H1 (cell line): Measurements from ENCODE around the gene GPBP1. TPM values are rescaled to one million over a fixed set of nuclear protein-coding genes. Genes with fewer than 3 reads are reported as not detected.

Source experiments
- CTCF ChIA-PET: fragments of 300-600 bp; sonication (Branson Sonifier 250); formaldehyde crosslinking; loops from one replicate; lab custom pipeline; 2021; ENCODE audit not compliant: partially characterized antibody; lab: Charles Lee
- POLR2A ChIA-PET: fragments of 300-600 bp; sonication (Branson Sonifier 250); formaldehyde crosslinking; loops from one replicate; lab custom pipeline; 2021; ENCODE audit warnings: inconsistent platforms; ENCODE audit not compliant: partially characterized antibody; lab: Charles Lee
- DNase-seq, 2 experiments: peaks; one replicate each; pipeline versions ENCODE4 v3.0.0 to v3.0.0-alpha.2; 2010 to 2022; ENCODE audit warnings: low spot score in 2 of 2, low read depth in 1 of 2, mixed read lengths in 1 of 2
- FAIRE-seq: peaks from 2 replicates; lab custom pipeline; 2011; peaks lifted over from hg19 to GRCh38; lab: Jason Lieb, UNC
- H2AFZ ChIP-seq: 2 replicates; pipeline ENCODE4 v1.8.1; 2012; ENCODE audit warnings: low read length, inconsistent platforms
- H2AK5ac ChIP-seq: 2 replicates; pipeline ENCODE4 v1.6.1; 2013; ENCODE audit warnings: low read depth, low read length
- H2BK120ac ChIP-seq: replicated peaks from 2 replicates; pipeline ENCODE3; 2013; ENCODE audit warnings: low read depth, low read length, inconsistent platforms
- H2BK12ac ChIP-seq: 2 replicates; pipeline ENCODE4 v1.6.1; 2013; ENCODE audit warnings: low read depth, low read length
- H2BK15ac ChIP-seq: 2 replicates; pipeline ENCODE4 v1.6.1; 2013; ENCODE audit warnings: low read length
- H2BK20ac ChIP-seq: 2 replicates; pipeline ENCODE4 v1.6.1; 2013; ENCODE audit warnings: low read length
- H2BK5ac ChIP-seq: 2 replicates; pipeline ENCODE4 v1.6.1; 2013; ENCODE audit warnings: low read depth, low read length
- H3K14ac ChIP-seq: 2 replicates; pipeline ENCODE4 v1.6.1; 2013; ENCODE audit warnings: inconsistent platforms; ENCODE audit not compliant: insufficient read length
- H3K18ac ChIP-seq: 2 replicates; pipeline ENCODE4 v1.6.1; 2013; ENCODE audit warnings: low read length; ENCODE audit errors: extremely low read depth
- H3K23ac ChIP-seq: 2 replicates; pipeline ENCODE4 v1.6.1; 2013; ENCODE audit warnings: inconsistent platforms; ENCODE audit not compliant: insufficient read length
- H3K23me2 ChIP-seq: 2 replicates; pipeline ENCODE4 v1.6.1; 2013; ENCODE audit warnings: low read depth, low read length
- H3K27ac ChIP-seq: 2 replicates; pipeline ENCODE4 v1.6.1; 2011; ENCODE audit warnings: low read depth, low read length, inconsistent platforms
- H3K27me3 ChIP-seq, 4 experiments: replicated peaks in 1 of 4; 1 replicate in 1 of 4; 2 replicates in 3 of 4; pipeline versions ENCODE4 v1.6.1 to v1.8.1; 2011 to 2013; ENCODE audit warnings: low read length in 3 of 4, mild to moderate bottlenecking in 3 of 4, inconsistent platforms in 2 of 4, mixed read lengths in 2 of 4, moderate library complexity in 1 of 4; ENCODE audit not compliant: control insufficient read depth in 3 of 4, insufficient read depth in 3 of 4; ENCODE audit errors: extremely low read depth in 1 of 4
- H3K36me3 ChIP-seq, 4 experiments: 2 replicates each; pipeline versions ENCODE4 v1.6.1 to v1.8.1; 2011 to 2013; ENCODE audit warnings: mild to moderate bottlenecking in 4 of 4, low read length in 3 of 4, moderate library complexity in 2 of 4, control low read depth in 1 of 4, inconsistent platforms in 1 of 4; ENCODE audit not compliant: insufficient read depth in 4 of 4, control insufficient read depth in 2 of 4
- H3K4ac ChIP-seq: replicated peaks from 2 replicates; pipeline ENCODE3; 2013; ENCODE audit warnings: low read length, low read depth, mixed read lengths, inconsistent platforms; ENCODE audit not compliant: insufficient read length
- H3K4me1 ChIP-seq, 4 experiments: replicated peaks in 1 of 4; 1 replicate in 1 of 4; 2 replicates in 3 of 4; pipeline versions ENCODE4 v1.6.1 to v1.8.1; 2011 to 2013; ENCODE audit warnings: low read length in 3 of 4, inconsistent platforms in 2 of 4, mixed read lengths in 1 of 4; ENCODE audit not compliant: insufficient read depth in 4 of 4, control insufficient read depth in 3 of 4
- H3K4me2 ChIP-seq, 2 experiments: 2 replicates each; pipeline versions ENCODE4 v1.6.1 to v1.8.1; 2011 to 2013; ENCODE audit warnings: low read depth in 2 of 2, low read length in 2 of 2, control low read depth in 1 of 2, inconsistent platforms in 1 of 2, mild to moderate bottlenecking in 1 of 2; ENCODE audit not compliant: insufficient read depth in 1 of 2
- H3K4me3 ChIP-seq, 4 experiments: fragments of 200-600, 300-600 bp in 1 of 4; sonication (generic), shearing (Covaris generic), sonication (Bioruptor Twin) in 1 of 4; 2 replicates each; pipeline versions ENCODE4 v1.5.1 to v1.8.1; 2011 to 2016; ENCODE audit warnings: low read length in 4 of 4, low read depth in 3 of 4, control low read depth in 2 of 4, inconsistent platforms in 2 of 4, mild to moderate bottlenecking in 2 of 4, mixed read lengths in 1 of 4, moderate library complexity in 1 of 4; ENCODE audit not compliant: insufficient read depth in 2 of 4; ENCODE audit errors: extremely low read depth in 1 of 4
- H3K56ac ChIP-seq: replicated peaks from 2 replicates; pipeline ENCODE3; 2013; ENCODE audit warnings: low read depth, mild to moderate bottlenecking, mixed read lengths, low read length, inconsistent platforms; ENCODE audit not compliant: insufficient read length
- H3K79me1 ChIP-seq: 2 replicates; pipeline ENCODE4 v1.6.1; 2013; ENCODE audit warnings: low read depth, low read length, control low read depth
- H3K79me2 ChIP-seq, 2 experiments: 2 replicates each; pipeline versions ENCODE4 v1.6.1 to v1.8.1; 2012 to 2013; ENCODE audit warnings: low read length in 2 of 2, mild to moderate bottlenecking in 2 of 2, inconsistent platforms in 1 of 2; ENCODE audit not compliant: insufficient read depth in 2 of 2, control insufficient read depth in 1 of 2
- H3K9ac ChIP-seq, 4 experiments: replicated peaks in 1 of 4; 1 replicate in 1 of 4; 2 replicates in 3 of 4; pipeline versions ENCODE4 v1.6.1 to v1.8.1; 2011 to 2013; ENCODE audit warnings: low read depth in 3 of 4, low read length in 3 of 4, control low read depth in 2 of 4, mild to moderate bottlenecking in 2 of 4, moderate library complexity in 2 of 4, inconsistent platforms in 1 of 4; ENCODE audit errors: extremely low read depth in 1 of 4
- H3K9me3 ChIP-seq, 2 experiments: 2 replicates each; pipeline versions ENCODE4 v1.6.1 to v1.8.1; 2012 to 2013; ENCODE audit warnings: mild to moderate bottlenecking in 2 of 2, moderate library complexity in 2 of 2, control low read depth in 1 of 2, inconsistent platforms in 1 of 2, low read depth in 1 of 2, low read length in 1 of 2, mixed read lengths in 1 of 2; ENCODE audit not compliant: insufficient read depth in 2 of 2
- H4K20me1 ChIP-seq, 2 experiments: replicated peaks in 1 of 2; 2 replicates each; pipeline versions ENCODE3 to v1.8.1; 2011 to 2013; ENCODE audit warnings: inconsistent platforms in 2 of 2, low read length in 2 of 2, mild to moderate bottlenecking in 1 of 2; ENCODE audit not compliant: insufficient read depth in 2 of 2, control insufficient read depth in 1 of 2
- H4K5ac ChIP-seq: 2 replicates; pipeline ENCODE4 v1.6.1; 2013; ENCODE audit warnings: low read length, low read depth, mixed read lengths, inconsistent platforms; ENCODE audit not compliant: insufficient read length
- H4K8ac ChIP-seq: 2 replicates; pipeline ENCODE4 v1.8.0; 2013; ENCODE audit warnings: mild to moderate bottlenecking, moderate library complexity, low read length, inconsistent platforms; ENCODE audit not compliant: insufficient read depth; ENCODE audit errors: extremely low read depth
- H4K91ac ChIP-seq: replicated peaks from 2 replicates; pipeline ENCODE3; 2013; ENCODE audit warnings: low read length, mixed read lengths, inconsistent platforms; ENCODE audit not compliant: insufficient read length
- CTCF ChIP-seq, 3 experiments: IDR thresholded peaks; 1 replicate in 2 of 3; 2 replicates in 1 of 3; pipeline versions ENCODE4 v1.5.1 to v1.6.1; 2011; ENCODE audit warnings: low read length in 3 of 3, mild to moderate bottlenecking in 3 of 3, inconsistent platforms in 2 of 3, low read depth in 1 of 3, moderate library complexity in 1 of 3; ENCODE audit not compliant: insufficient read depth in 1 of 3; ENCODE audit errors: control extremely low read depth in 1 of 3
- HDAC6 ChIP-seq: IDR thresholded peaks from one replicate; pipeline ENCODE4 v1.7.1; 2012; ENCODE audit warnings: low read depth, mild to moderate bottlenecking, inconsistent platforms, low read length, moderate library complexity
- RAD21 ChIP-seq, 2 experiments: IDR thresholded peaks in 1 of 2; conservative IDR thresholded peaks in 1 of 2; 2 replicates each; pipeline ENCODE4 v1.6.1; 2011; ENCODE audit warnings: low read depth in 2 of 2, low read length in 2 of 2, improper control_type of control experiment in 1 of 2, inconsistent platforms in 1 of 2, mild to moderate bottlenecking in 1 of 2, moderate library complexity in 1 of 2
- TEAD4 ChIP-seq: IDR thresholded peaks from 2 replicates; pipeline ENCODE4 v1.6.1; 2012; ENCODE audit warnings: low read depth, low read length, inconsistent platforms, mixed read lengths
- WGBS, 2 experiments: shearing (Covaris generic) in 1 of 2; methylation state at CpG; one replicate each; pipeline versions ENCODE4 v1.1.6 to v1.1.7; 2013 to 2015; ENCODE audit warnings: low lambda C conversion rate in 2 of 2, mixed read lengths in 2 of 2, inconsistent platforms in 1 of 2, low coverage in 1 of 2, missing lambda C conversion rate in 1 of 2; ENCODE audit not compliant: insufficient replicate concordance in 2 of 2, insufficient coverage in 1 of 2, insufficient read length in 1 of 2; ENCODE audit errors: extremely low coverage in 1 of 2, missing lambda C conversion rate in 1 of 2; 5-methylcytosine and 5-hydroxymethylcytosine counted together
- polyA plus RNA-seq, 7 experiments: library from polyadenylated mRNA; depleted of rRNA in 3 of 7; stranded (reverse) in 5 of 7; unstranded in 2 of 7; fragments of >200 nt in 5 of 7; fragments of 200-250 nt in 2 of 7; gene quantifications; 1 replicate in 5 of 7; 2 replicates in 1 of 7; 4 replicates in 1 of 7; pipeline versions ENCODE4 v1.2.1 to v1.2.3, GENCODE V29; 2011 to 2013; ENCODE audit warnings: missing spikeins in 2 of 7, mixed read lengths in 2 of 7
- total RNA-seq: library from RNA; stranded (reverse); fragmentation: NEBNext Ultra II Directional; extraction: Animal tissue kit (Norgen Biotek cat#: 25700); gene quantifications from 2 replicates; pipeline ENCODE4 v1.2.1, GENCODE V29; 2021

Gene GPBP1
- total and polyA plus RNA-seq, 2 of the 8 experiments (the other 6 are each of a cell fraction or from before 2014, with no cell fraction given), result 29.2 to 108 TPM

GRCh38 chr5:57221049-57221568 is 47.2 kb downstream of the GPBP1 start:
- H4K5ac ChIP-seq, result no peak overlapping the region
- H3K36me3 ChIP-seq, result peaks cover 0 to 28% (median 2%) of the 10 kb centered on the region in 4 experiments; a peak in 4 of 8 replicates
- no peak overlapping the region for H3K14ac ChIP-seq
- peaks cover 13 to 18% of the 10 kb centered on the region in 2 experiments for H4K20me1 ChIP-seq
- H2BK120ac ChIP-seq, result no peak overlapping the region
- H3K23ac ChIP-seq, result no peak overlapping the region
- H2AK5ac ChIP-seq, result no peak overlapping the region
- no peak overlapping the region for H4K8ac ChIP-seq
- no peak overlapping the region for H3K9ac ChIP-seq
- H4K91ac ChIP-seq, result no peak overlapping the region
- WGBS, 2 experiments, result 86 to 100% methylated on average over 1 to 2 of the region's 2 CpGs
- no peaks in the 10 kb centered on the region for H3K9me3 ChIP-seq
- no peak overlapping the region for H2AFZ ChIP-seq
- FAIRE-seq, result peak; percentile 13
- H3K79me1 ChIP-seq, result peaks cover 7% of the 10 kb centered on the region
- H3K79me2 ChIP-seq, result peaks cover 10 to 91% of the 10 kb centered on the region in 2 experiments
- no peaks in the 10 kb centered on the region for H3K27me3 ChIP-seq
- H2BK5ac ChIP-seq, result no peak overlapping the region
- H2BK20ac ChIP-seq, result no peak overlapping the region
- H3K4me2 ChIP-seq, result no peak overlapping the region
- CTCF ChIA-PET, result no interaction called here
- POLR2A ChIA-PET, result no interaction called here
- no peak overlapping the region for H2BK12ac ChIP-seq
- no peaks in the 10 kb centered on the region; the same call in 1 of the 2 replicates for H3K23me2 ChIP-seq
- no peak for DNase-seq
- H3K4me1 ChIP-seq, result no peaks in the 10 kb centered on the region
- H3K18ac ChIP-seq, result no peak overlapping the region
- no peak overlapping the region for H2BK15ac ChIP-seq
- TF ChIP-seq RAD21 (IDR thresholded peaks at IDR 0.05 in 1 of 2, conservative IDR thresholded peaks at IDR 0.05 in 1 of 2; ENCODE audit: low read depth in 2 of 2, low read length in 2 of 2), result peak; percentile 71 to 85
- TF ChIP-seq TEAD4, result peak; percentile 63; the same call in 1 of the 2 replicates
- TF ChIP-seq HDAC6, result no peak
- TF ChIP-seq CTCF (IDR thresholded peaks at IDR 0.05; ENCODE audit: control extremely low read depth in 1 of 3, insufficient read depth in 1 of 3, low read depth in 1 of 3, low read length in 3 of 3), result peak in 2 of 3 experiments; percentile 32 to 61; a peak in 2 of 4 replicates
- H3K4ac ChIP-seq, result no peak overlapping the region
- no peak overlapping the region for H3K4me3 ChIP-seq
- H3K27ac ChIP-seq, result no peak overlapping the region
- H3K56ac ChIP-seq, result no peak overlapping the region
